ENCODE measurements around the gene TAS1R2.

TAS1R2 gene

DNA sequence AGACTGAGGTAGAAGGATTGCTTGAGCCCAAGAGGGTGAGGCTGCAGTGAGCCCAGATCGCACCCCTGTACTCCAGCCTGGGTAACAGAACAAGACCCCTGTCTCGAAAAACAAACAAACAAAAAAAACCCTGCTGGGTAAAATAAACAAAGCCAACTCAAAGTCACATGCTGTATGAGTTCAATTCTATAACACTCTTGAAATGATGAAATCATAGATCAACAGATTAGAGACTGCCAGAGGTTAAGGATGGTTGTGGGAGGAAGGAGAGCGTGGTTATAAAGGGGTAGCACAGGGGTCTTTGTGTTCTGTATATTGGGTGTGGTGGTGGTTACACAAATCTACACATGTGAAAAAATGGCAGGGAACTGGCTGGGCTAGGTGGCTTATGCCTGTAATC is 62.5 kb downstream of the TAS1R2 start:
- Histone ChIP-seq H3K4me1 (ENCODE audit: control insufficient read depth, insufficient read depth, low read length) (peaks cover 8% of the 10 kb centered on the region; the same call in 1 of the 2 replicates), H3K36me3 (ENCODE audit: control insufficient read depth, insufficient read depth, low read length) (no peaks in the 10 kb centered on the region), H3K4me3 (ENCODE audit: low read depth, low read length) (no peak overlapping the region), H3K9ac (ENCODE audit: low read depth, low read length) (no peak overlapping the region), H3K27ac (ENCODE audit: low read depth, low read length) (no peak overlapping the region), H3K27me3 (ENCODE audit: control insufficient read depth, insufficient read depth, low read length) (no peaks in the 10 kb centered on the region), H3K9me3 (ENCODE audit: control insufficient read depth, insufficient read depth, low read length) (no peaks in the 10 kb centered on the region)

GRCh38 chr1:18795002-18795689 is 64.3 kb downstream of the TAS1R2 start:
- H3K27me3 ChIP-seq (ENCODE audit: control insufficient read depth, insufficient read depth, low read length): no peaks in the 10 kb centered on the region; the same call in 1 of the 2 replicates
- no peak overlapping the region for H3K9ac ChIP-seq (ENCODE audit: low read depth, low read length)

GRCh38 chr1:18794561-18794960 is 64.9 kb downstream of the TAS1R2 start:
- Histone ChIP-seq H3K27ac (ENCODE audit: low read depth, low read length) (peak overlapping the region; percentile 21), H3K36me3 (ENCODE audit: control insufficient read depth, insufficient read depth, low read length) (no peaks in the 10 kb centered on the region), H3K9ac (ENCODE audit: low read depth, low read length) (no peak overlapping the region), H3K27me3 (ENCODE audit: control insufficient read depth, insufficient read depth, low read length) (no peaks in the 10 kb centered on the region; the same call in 1 of the 2 replicates), H3K4me1 (ENCODE audit: control insufficient read depth, insufficient read depth, low read length) (peaks cover 8% of the 10 kb centered on the region; the same call in 1 of the 2 replicates), H3K9me3 (ENCODE audit: control insufficient read depth, insufficient read depth, low read length) (no peaks in the 10 kb centered on the region), H3K4me3 (ENCODE audit: low read depth, low read length) (no peak overlapping the region)

More at GRCh38 chr1:18795002-18795689, 64.3 kb downstream of the TAS1R2 start:
- Histone ChIP-seq H3K4me1 (ENCODE audit: control insufficient read depth, insufficient read depth, low read length) (peaks cover 8% of the 10 kb centered on the region; the same call in 1 of the 2 replicates), H3K36me3 (ENCODE audit: control insufficient read depth, insufficient read depth, low read length) (no peaks in the 10 kb centered on the region), H3K9me3 (ENCODE audit: control insufficient read depth, insufficient read depth, low read length) (no peaks in the 10 kb centered on the region), H3K4me3 (ENCODE audit: low read depth, low read length) (no peak overlapping the region), H3K27ac (ENCODE audit: low read depth, low read length) (no peak overlapping the region)

GRCh38 chr1:18794051-18794450 is 65.4 kb downstream of the TAS1R2 start:
- Histone ChIP-seq H3K27ac (ENCODE audit: low read depth, low read length) (no peak overlapping the region), H3K36me3 (ENCODE audit: control insufficient read depth, insufficient read depth, low read length) (no peaks in the 10 kb centered on the region), H3K27me3 (ENCODE audit: control insufficient read depth, insufficient read depth, low read length) (no peaks in the 10 kb centered on the region; the same call in 1 of the 2 replicates), H3K4me1 (ENCODE audit: control insufficient read depth, insufficient read depth, low read length) (peaks cover 8% of the 10 kb centered on the region; the same call in 1 of the 2 replicates), H3K4me3 (ENCODE audit: low read depth, low read length) (no peak overlapping the region), H3K9ac (ENCODE audit: low read depth, low read length) (no peak overlapping the region), H3K9me3 (ENCODE audit: control insufficient read depth, insufficient read depth, low read length) (no peaks in the 10 kb centered on the region)

DNA sequence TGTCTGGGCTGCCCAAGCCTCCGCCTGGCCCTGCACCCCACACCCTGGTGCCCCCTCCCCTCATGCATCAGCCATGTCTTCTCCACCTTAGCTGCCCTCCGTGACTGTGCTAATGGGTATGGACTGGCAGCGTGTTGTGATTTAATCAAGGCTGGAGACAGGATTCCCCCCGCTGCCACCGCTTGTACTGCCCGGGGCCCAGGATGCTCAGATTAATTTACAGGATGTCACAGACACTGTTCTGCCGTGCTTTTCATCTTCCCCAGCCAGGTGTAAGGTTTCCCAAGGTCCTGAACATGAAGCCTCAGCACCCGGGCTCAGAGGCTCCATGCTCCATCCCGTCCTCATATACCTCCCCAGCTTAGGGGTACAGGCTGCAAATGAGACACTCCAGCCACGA is 66.3 kb downstream of the TAS1R2 start:
- Histone ChIP-seq H3K9me3 (ENCODE audit: control insufficient read depth, insufficient read depth, low read length) (no peaks in the 10 kb centered on the region), H3K27me3 (ENCODE audit: control insufficient read depth, insufficient read depth, low read length) (no peaks in the 10 kb centered on the region; the same call in 1 of the 2 replicates), H3K4me1 (ENCODE audit: control insufficient read depth, insufficient read depth, low read length) (peaks cover 8% of the 10 kb centered on the region; the same call in 1 of the 2 replicates), H3K9ac (ENCODE audit: low read depth, low read length) (no peak overlapping the region), H3K4me3 (ENCODE audit: low read depth, low read length) (no peak overlapping the region), H3K27ac (ENCODE audit: low read depth, low read length) (no peak overlapping the region), H3K36me3 (ENCODE audit: control insufficient read depth, insufficient read depth, low read length) (no peaks in the 10 kb centered on the region)

DNA sequence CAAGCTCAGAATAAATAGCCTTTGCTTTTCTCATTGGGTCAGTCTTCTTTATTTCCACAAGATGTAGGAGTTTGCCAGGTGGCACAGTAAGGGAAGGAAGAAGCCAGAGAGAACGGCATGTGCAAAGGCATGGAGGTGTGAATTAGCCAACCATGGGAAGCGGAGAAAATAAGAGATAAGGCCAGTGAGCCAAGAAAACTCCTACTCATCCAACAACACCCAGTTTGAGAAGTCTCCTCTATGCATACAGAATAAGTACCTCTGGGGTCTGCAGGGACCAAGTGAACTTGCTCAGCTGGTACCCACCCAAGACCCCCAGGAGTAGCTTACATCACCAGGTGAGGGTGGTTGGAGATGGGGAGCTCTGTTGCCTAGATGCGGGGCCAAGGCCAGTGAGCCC is 66.7 kb downstream of the TAS1R2 start:
- Histone ChIP-seq H3K27me3 (ENCODE audit: control insufficient read depth, insufficient read depth, low read length) (no peaks in the 10 kb centered on the region; the same call in 1 of the 2 replicates), H3K27ac (ENCODE audit: low read depth, low read length) (no peak overlapping the region), H3K4me1 (ENCODE audit: control insufficient read depth, insufficient read depth, low read length) (peaks cover 8% of the 10 kb centered on the region; the same call in 1 of the 2 replicates), H3K9ac (ENCODE audit: low read depth, low read length) (no peak overlapping the region), H3K36me3 (ENCODE audit: control insufficient read depth, insufficient read depth, low read length) (no peaks in the 10 kb centered on the region), H3K9me3 (ENCODE audit: control insufficient read depth, insufficient read depth, low read length) (no peaks in the 10 kb centered on the region), H3K4me3 (ENCODE audit: low read depth, low read length) (no peak overlapping the region)

Data from HUES48 (cell line).